GM23338 (cell line): ENCODE data around the gene DTNB.

ENCODE experiments used
- CREB1 ChIP-seq: fragments of 250-450 bp; sonication (Bioruptor Pico); IDR thresholded peaks from 2 replicates; pipeline ENCODE4 v1.5.0; 2020; ENCODE audit warnings: low read depth, mild to moderate bottlenecking, moderate library complexity
- TF ChIP-seq, protein P1 (sequence below), 2 experiments: fragments of 200-600 bp in 1 of 2; sonication (generic) in 1 of 2; conservative IDR thresholded peaks; 2 replicates each; pipeline versions ENCODE4 v1.5.1 to v1.6.1; 2016 to 2017; ENCODE audit warnings: antibody characterized with exemption in 2 of 2, low read depth in 2 of 2, mild to moderate bottlenecking in 2 of 2, moderate library complexity in 1 of 2

DNA sequence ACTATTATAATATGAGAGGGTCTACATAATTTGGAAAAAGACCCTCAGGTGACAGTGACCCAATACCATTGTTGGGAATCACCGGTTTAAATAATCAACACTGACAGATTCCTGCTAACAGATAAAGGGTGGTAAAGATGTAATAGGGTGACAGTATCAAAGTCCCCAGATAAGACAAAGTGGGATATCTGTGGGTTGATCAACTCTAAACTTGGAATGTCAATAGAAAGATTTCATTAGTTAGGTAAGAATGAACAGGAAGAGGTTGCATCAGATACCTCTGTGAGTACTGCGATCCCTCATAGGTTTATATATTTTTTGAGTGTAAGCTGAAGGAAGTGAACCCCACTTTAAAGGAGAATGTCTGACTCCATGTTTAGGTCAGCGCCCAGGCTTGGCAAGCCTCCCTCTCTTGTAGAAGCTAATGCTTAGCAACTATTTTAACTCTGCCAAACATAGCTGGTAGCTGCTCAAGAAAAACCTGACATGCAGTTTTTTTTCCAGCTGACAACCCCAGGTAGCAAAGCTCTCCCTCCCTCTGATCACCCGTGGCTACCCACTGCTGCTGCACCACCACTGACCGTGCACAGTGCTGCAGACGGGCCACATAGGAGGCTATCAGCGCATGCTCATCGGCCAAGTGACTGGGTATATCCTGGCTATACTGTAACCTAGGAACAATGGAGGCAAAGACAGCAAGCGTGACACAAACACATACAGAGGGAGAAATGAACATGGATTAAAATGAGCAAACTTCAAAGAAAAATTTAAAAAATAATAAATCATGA lies 218.4 kb downstream of the DTNB start:
- TF ChIP-seq CREB1 (CRISPR knock-in tag), result no peak
- TF ChIP-seq, protein P1, sequence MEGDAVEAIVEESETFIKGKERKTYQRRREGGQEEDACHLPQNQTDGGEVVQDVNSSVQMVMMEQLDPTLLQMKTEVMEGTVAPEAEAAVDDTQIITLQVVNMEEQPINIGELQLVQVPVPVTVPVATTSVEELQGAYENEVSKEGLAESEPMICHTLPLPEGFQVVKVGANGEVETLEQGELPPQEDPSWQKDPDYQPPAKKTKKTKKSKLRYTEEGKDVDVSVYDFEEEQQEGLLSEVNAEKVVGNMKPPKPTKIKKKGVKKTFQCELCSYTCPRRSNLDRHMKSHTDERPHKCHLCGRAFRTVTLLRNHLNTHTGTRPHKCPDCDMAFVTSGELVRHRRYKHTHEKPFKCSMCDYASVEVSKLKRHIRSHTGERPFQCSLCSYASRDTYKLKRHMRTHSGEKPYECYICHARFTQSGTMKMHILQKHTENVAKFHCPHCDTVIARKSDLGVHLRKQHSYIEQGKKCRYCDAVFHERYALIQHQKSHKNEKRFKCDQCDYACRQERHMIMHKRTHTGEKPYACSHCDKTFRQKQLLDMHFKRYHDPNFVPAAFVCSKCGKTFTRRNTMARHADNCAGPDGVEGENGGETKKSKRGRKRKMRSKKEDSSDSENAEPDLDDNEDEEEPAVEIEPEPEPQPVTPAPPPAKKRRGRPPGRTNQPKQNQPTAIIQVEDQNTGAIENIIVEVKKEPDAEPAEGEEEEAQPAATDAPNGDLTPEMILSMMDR (conservative IDR thresholded peaks at IDR 0.05; ENCODE audit: low read depth in 2 of 2), result no peak
